SK-N-SH (cell line): Measurements from ENCODE around the gene FUT4.

Experiments
- CTCF ChIP-seq: fragments of 200-600 bp; sonication (generic); IDR thresholded peaks from 2 replicates; pipeline ENCODE4 v1.6.1; 2017; ENCODE audit warnings: antibody characterized with exemption, mild to moderate bottlenecking, moderate library complexity
- EP300 ChIP-seq, 2 experiments: IDR thresholded peaks; 2 replicates each; pipeline versions ENCODE4 v1.4.0 to v1.6.1; 2012; ENCODE audit warnings: borderline replicate concordance in 1 of 2, low read depth in 1 of 2, low read length in 1 of 2
- GATA2 ChIP-seq: sonication (generic); formaldehyde crosslinking; IDR thresholded peaks from 2 replicates; pipeline ENCODE4 v1.5.0; 2020; ENCODE audit warnings: mild to moderate bottlenecking, missing genetic modification reagents
- JUND ChIP-seq: IDR thresholded peaks from 2 replicates; pipeline ENCODE4 v1.4.0; 2012
- RXRA ChIP-seq: IDR thresholded peaks from 2 replicates; pipeline ENCODE4 v1.4.0; 2012; ENCODE audit warnings: low read depth, mild to moderate bottlenecking, borderline replicate concordance
- USF2 ChIP-seq: fragments of 150-350 bp; IDR thresholded peaks from 2 replicates; pipeline ENCODE4 v1.6.1; 2017; ENCODE audit warnings: antibody characterized with exemption, low read length, low read depth, borderline replicate concordance

GRCh38 chr11:94563848-94564467 lies 20.2 kb downstream of the FUT4 start:
- TF ChIP-seq CTCF: no peak
- no peak for TF ChIP-seq GATA2 (CRISPR knock-in tag)
- no peak for TF ChIP-seq EP300 (IDR thresholded peaks at IDR 0.05; ENCODE audit: borderline replicate concordance in 1 of 2, low read depth in 1 of 2, low read length in 1 of 2)
- TF ChIP-seq USF2: no peak
- TF ChIP-seq JUND: no peak
- no peak for TF ChIP-seq RXRA
